HT-29 (cell line): ENCODE data around the gene MAN1C1. TPM values are rescaled to one million over a fixed set of nuclear protein-coding genes. Genes with fewer than 3 reads are reported as not detected.
A peak's percentile ranks its signal among the peaks of the same experiment; 100 is the strongest.

Experiments
- DNase-seq: peaks from one replicate; pipeline ENCODE4 v3.0.0-alpha.2; 2015; ENCODE audit warnings: low spot score
- total RNA-seq: library from RNA; depleted of rRNA; stranded (reverse); fragments of >200 nt; shearing (Covaris generic); gene quantifications from 2 replicates; pipeline ENCODE4 v1.2.3, GENCODE V29; 2014; rRNA removed

The MAN1C1 gene
- 0.10 and 0.28 TPM in 2 replicates for total RNA-seq

- DNase-seq: peak; percentile 78
Measured at GRCh38 chr1:25616095-25616986, at the start of gene MAN1C1. MAN1C1 (plus strand) TSS chr1:25616791; CDS start chr1:25617798, 1,007 bp downstream.

- DNase-seq: no peak
Measured at GRCh38 chr1:25567710-25568089, 48.9 kb upstream of the MAN1C1 start.

DNA sequence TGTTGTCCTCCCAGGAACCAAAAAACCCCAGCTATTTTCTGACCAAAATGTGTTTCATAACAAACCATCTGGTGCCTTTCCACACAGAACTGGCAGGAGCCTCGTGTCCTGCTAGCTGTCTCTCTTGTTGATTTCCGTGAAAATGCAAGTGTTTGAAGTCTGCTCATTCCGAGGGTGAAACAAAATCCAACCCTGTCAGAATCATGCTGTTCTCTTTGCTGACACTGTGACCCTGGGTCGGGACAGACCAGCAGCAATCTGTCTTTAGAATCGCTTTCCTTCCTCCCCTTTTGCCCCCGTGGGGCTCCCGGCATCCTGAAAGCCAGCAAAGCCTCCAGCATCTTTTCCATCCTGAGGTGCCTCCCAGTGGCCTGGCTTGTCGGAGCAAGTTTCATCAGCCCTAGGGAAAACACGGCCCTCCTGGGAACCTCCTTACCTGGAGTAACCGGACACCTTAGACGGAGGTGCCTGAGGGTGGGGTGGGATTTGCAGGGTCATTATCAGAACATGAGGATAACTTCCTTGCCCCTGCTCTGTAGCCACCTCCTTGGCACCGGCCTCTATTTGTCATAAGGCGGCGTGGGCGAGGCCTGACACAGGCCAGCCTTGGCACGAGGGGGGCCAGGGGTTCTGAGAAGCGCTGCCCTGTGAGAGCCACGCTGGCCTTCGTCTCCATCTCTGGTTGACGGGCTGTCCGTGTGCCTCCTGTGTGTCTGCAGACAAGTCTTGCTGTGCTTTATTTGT, 48.3 kb upstream of the MAN1C1 start:
- DNase-seq: peak; percentile 46

GRCh38 chr1:25568834-25569596, 47.6 kb upstream of the MAN1C1 start:
- DNase-seq: peak; percentile 22

DNA sequence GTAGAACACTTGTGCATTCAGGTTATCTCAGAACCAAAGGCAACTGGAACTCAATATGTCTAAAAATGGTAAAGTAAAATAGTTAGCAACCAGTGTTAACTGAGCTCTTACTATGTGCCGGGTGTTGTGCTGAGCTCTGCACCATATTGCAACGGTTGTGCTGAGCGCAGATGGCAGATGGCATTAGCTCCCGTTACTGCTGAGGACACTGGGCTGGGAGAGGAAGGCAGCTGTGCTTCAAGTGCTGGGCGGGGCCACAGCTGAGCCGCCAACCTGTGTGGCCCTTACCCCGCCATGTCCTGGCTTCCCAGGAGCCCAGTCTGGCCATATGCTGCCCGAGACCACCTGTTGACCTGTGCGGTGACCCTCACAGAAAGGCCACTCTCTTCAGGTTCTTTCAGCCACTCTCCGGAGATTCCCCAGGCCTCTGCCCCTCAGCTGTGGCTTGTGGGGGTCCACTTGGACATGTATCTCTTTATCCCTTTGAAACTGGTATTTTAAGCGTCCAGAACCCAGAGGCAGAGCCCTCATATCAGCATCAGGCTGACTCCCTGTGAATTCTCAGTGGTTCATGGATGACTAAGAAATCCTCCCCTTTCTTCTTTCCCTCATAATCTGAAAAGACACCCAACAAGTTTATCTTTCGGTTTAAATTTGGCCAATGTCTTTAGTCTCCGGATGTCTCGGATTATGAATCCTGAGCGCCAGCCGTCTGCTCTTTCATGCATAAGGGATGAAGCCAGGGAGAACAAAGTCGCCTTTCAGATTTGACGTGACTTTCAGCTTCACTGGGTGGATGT, 46.8 kb upstream of the MAN1C1 start:
- DNase-seq: no peak

GRCh38 chr1:25570798-25571521, 45.6 kb upstream of the MAN1C1 start:
- DNase-seq: no peak

- no peak for DNase-seq
Measured at GRCh38 chr1:25571522-25571970, 45.0 kb upstream of the MAN1C1 start.

- DNase-seq: no peak
Measured at GRCh38 chr1:25572107-25572506, 44.5 kb upstream of the MAN1C1 start.

- peak; percentile 66 for DNase-seq
Measured at GRCh38 chr1:25572708-25573590, 43.6 kb upstream of the MAN1C1 start.

DNA sequence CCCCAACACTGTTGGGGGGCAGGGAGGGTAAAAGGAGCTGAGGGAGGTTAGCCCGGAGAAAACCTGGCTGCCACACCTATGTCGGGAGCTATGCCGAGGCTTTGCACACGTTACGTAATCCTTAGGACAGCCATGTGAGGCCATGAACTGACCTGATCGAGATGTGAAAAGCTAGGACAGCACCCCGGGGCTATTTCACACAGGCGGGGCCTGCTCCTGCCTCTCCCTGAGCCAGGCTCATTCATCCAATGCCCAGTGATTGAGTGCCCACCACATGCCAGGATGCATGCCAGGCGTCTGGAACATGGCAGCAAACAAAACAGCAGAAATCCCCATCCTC, 43.0 kb upstream of the MAN1C1 start:
- no peak for DNase-seq

DNA sequence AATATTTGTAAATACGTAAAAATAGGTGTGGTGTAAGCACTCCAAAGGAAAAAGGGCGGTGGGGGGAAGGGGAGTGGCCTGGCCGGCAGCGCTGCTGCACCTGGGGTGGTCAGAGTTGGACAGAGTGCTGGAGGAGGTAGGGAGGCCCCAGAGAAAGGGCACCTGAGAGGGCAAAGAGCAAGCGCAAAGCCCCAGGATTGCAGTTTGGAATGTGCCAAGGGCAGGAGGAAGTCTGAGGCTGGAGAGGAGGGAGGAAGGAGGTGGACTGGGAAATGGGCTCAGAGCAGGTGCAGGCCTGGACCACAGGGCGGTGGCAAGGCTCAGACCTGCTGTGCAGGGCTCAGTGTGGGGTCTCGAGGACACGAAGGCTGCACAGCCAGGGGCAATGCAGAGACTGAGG, 42.6 kb upstream of the MAN1C1 start:
- DNase-seq: no peak

GRCh38 chr1:25575191-25575590, 41.4 kb upstream of the MAN1C1 start:
- DNase-seq: no peak

- no peak for DNase-seq
Measured at GRCh38 chr1:25576459-25577133, 40.0 kb upstream of the MAN1C1 start.

- DNase-seq: no peak
Measured at GRCh38 chr1:25577134-25577920, 39.3 kb upstream of the MAN1C1 start.

- no peak for DNase-seq
Measured at GRCh38 chr1:25579292-25580252, 37.0 kb upstream of the MAN1C1 start.

DNA sequence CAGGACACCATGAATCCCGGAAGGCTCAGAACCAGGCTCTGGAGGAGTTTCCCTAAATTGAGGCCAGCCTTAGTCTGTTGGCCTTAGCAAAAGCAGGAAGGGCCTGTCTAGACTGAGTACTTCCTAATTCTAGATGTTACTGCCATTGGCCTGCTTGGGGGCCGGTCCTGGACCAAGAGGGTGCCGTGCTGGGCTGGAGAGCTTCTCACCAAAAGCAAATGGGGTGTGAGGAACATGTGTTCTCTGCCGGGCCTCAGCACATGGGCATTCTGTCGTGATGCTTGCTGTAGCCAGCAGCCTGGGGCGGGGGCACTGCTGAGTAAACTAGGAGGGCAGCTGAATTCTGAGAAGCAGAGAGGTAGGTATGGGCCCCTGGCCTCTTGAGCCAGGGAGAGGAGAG, 35.7 kb upstream of the MAN1C1 start:
- DNase-seq: no peak

- DNase-seq: no peak
Measured at GRCh38 chr1:25581764-25582163, 34.8 kb upstream of the MAN1C1 start.
